GM19193 (cell line): ENCODE results near the gene C1orf159.

ENCODE experiments used
- POLR2A ChIP-seq: IDR thresholded peaks from 4 replicates; pipeline ENCODE4 v1.6.1; 2011; ENCODE audit not compliant: insufficient read depth, insufficient read length; ENCODE audit errors: extremely low read depth

C1orf159 gene

DNA sequence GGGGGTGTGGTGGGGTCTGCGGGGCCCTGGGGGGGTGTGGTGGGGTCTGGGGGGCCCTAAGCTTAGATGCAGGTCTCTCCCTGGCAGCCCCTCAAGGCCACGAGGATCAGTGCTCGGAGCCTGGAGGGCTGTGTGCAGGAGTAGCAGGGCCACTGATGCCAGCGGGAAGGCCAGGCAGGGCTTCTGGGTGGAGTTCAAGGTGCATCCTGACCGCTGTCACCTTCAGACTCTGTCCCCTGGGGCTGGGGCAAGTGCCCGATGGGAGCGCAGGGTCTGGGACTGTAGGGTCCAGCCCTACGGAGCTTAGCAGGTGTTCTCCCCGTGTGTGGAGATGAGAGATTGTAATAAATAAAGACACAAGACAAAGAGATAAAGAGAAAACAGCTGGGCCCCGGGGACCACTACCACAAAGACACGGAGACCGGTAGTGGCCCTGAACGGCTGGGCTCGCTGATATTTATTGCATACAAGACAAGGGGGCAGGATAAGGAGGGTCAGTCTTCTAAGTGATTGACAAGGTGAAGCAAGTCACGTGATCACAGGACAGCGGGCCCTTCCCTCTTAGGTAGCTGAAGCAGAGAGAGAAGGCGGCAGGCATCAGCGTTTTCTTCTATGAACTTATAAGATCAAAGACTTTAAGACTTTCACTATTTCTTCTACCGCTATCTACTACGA lies 50.5 kb downstream of the C1orf159 start:
- TF ChIP-seq POLR2A, result no peak

DNA sequence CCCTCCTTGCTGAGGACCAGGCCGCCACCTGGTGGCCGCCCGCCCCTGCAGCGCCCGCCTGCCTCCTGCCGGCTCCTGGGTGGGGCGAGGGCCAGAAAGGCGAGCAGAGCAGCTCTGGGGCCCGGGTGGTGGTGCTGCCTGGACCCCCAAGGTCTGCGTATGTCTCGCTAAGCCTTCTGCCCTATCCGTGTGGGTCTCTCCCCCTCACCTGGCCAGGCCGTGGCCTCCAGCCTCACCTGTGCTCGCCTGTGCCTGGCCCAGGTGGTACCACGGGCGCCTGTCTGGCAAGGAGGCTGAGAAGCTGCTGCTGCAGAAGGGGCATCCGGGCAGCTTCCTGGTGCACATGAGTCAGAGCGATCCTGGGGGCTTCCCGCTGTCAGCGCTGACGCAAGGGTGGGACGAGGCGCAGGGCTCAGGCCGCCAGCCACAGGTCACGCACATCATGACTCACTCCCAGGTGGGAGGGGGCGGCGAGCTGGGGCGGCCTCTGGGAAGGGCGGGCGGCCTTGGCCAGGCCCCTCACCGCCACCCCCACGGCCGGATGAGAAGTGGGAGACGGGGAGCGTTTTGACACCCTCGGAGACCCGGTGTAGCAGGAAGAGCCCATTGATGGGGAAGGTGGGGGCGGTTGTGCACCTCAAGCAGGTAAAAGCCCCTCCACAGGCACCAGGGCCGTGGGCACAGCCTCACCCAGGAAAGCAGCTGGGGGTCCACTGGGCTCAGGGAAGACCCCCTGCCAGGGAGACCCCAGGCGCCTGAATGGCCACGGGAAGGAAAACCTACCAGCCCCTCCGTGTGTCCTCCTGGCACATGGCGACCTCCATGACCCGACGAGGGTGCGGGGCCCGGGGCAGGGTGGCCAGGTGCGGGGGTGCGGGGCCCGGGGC lies 51.7 kb downstream of the C1orf159 start:
- TF ChIP-seq POLR2A, result peak; percentile 72

DNA sequence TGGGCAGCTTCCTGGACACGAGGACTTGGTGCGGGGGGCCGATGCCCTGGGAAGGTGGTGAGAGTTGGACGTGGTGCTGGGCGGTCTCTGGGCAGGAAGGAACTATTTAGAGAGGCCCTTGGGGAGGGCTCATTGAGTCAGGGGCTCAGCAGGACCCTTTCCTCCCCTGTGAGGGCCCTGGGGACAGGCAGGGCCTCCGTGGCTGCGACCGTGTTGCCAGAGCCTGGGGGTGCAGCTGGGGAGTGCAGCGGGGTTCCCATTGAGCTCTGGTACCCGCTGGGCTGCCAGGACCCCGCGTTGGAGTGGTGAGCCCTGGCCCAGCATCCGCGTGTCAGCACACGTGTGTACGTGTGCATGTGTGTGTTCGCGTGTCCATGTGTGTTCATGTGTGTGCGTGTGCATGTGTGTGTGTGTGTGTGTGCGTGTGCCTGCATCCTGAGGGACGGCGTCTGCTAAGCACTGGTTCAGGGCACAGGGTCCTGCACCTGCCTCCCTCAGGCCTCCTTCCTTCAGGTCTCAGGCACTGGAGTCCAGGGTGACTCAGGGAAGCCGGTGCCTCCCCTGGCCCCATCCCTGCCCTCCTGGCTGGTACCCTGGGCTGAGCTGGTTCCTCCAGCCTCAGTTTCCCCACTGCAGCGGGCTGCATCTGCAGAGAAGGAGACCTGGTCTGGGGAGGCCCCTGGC lies 52.5 kb downstream of the C1orf159 start:
- TF ChIP-seq POLR2A, result no peak

- TF ChIP-seq POLR2A, result no peak
These were observed 53.3 kb downstream of the C1orf159 start for GRCh38 chr1:1062348-1063163.

DNA sequence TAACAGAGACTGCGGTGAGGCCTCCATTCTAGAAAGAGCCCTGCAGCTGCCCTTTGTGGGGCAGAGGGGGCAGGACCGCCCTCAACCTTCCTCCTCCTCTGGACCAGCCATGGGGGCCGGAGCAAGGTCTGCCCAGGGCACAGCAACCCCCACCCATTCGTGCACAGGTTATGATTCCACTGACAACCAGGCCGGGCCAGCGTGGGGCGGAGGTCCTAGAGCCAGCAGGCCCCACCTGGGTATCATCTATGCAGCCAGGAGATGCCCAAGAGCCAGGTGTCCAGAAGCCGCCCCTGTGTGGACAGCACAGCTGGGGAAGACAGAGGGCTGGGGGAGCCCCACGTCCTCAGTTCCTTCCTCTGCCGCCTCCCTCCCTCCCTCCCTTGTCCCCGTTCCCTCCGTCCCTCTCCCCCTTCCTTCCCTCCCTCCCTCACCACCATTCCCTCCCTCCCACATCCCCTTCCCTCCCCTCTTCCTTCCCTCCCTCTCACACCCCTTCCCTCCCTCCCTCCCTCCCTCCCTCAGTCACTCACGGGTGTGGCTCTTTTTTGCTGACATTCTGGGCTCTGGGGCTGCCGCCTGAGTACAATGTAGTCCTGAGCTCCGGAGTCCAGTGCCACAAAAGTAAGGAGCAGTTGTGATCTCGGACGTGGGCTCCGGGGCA lies 54.1 kb downstream of the C1orf159 start:
- no peak for TF ChIP-seq POLR2A

DNA sequence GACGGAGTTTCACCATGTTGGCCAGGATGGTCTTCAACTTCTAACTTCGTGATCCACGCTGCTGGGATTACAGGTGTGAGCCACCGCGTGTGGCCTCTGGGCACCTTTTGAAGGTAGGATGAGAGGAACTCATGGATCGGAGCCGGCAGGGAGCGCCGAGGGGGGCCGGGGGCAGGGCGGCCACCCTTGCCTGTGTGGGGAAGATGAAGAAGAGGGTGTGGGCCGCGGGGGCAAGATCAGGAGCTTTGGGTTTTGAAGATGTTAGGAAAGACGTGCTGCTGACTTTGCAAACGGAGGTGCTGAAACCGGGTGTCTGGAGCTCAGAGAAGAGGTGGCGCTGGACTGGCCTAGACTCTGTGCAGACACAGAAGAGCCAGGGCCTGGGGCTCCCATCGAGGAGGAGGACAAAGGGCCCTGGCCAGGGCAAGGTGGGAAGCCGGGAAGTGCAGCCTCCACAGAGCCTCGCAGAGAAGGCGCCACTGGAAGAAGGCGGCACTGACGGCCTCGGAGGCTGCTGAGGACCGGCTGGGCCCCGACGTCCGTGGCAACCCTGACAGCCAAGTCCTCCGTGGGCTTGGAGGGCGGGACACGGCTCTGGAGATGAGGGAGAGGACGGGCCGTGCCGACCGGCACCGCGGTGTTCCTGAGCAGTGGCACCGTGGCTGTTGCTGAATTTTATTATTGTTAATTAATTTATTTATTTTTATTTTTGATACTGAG lies 55.4 kb downstream of the C1orf159 start:
- TF ChIP-seq POLR2A, result no peak

- TF ChIP-seq POLR2A, result no peak
These were observed 56.2 kb downstream of the C1orf159 start for GRCh38 chr1:1059494-1060280.

GRCh38 chr1:1058921-1059493 lies 56.9 kb downstream of the C1orf159 start:
- TF ChIP-seq POLR2A, result no peak

- no peak for TF ChIP-seq POLR2A
These were observed 57.6 kb downstream of the C1orf159 start for GRCh38 chr1:1058088-1058905.

DNA sequence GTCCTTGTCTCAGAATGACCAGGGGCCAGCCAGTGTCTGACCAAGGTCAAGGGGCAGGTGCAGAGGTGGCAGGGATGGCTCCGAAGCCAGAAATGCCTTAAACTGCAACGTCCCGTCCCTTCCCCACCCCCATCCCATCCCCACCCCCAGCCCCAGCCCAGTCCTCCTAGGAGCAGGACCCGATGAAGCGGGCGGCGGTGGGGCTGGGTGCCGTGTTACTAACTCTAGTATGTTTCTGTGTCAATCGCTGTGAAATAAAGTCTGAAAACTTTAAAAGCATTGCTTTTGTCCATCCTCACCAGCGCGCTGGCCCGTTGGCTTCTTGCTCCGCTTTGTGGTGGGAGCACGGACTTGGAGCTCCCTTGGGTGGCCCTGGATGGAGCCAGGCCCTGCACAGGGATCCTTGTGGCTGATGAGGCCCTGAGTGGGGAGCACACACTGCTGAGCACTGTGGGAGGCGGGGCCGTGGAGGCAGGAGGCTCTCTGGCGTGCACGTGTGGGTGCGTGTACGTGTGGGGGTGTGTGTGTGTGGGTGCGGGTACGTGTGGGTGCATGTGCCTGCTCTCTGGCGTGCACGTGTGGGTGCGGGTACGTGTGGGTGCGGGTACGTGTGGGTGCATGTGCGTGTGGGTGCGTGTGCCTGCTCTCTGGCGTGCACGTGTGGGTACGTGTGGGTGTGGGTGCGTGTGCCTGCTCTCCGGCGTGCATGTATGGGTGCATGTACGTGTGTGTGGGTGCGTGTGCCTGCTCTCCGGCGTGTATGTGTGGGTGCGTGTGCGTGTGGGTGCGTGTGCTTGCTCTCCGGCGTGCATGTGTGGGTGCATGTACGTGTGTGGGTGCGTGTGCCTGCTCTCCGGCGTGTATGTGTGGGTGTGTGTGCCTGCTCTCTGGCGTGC lies 59.8 kb downstream of the C1orf159 start:
- no peak for TF ChIP-seq POLR2A

DNA sequence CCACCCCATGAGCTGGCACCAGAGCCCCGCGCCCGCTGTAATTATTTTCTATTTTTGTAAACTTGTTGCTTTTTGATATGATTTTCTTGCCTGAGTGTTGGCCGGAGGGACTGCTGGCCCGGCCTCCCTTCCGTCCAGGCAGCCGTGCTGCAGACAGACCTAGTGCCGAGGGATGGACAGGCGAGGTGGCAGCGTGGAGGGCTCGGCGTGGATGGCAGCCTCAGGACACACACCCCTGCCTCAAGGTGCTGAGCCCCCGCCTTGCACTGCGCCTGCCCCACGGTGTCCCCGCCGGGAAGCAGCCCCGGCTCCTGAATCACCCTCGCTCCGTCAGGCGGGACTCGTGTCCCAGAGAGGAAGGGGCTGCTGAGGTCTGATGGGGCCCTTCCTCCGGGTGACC lies 60.9 kb downstream of the C1orf159 start:
- no peak for TF ChIP-seq POLR2A
